AG09309 (cell line): ENCODE measurements around the gene PAX2.

Source experiments
- DNase-seq: peaks from one replicate; pipeline ENCODE4 v3.0.0-alpha.2; 2010; ENCODE audit warnings: low read depth
- H3K4me3 ChIP-seq: 2 replicates; pipeline ENCODE4 v1.5.1; 2011; ENCODE audit warnings: mild to moderate bottlenecking, low read depth, low read length, moderate library complexity; ENCODE audit not compliant: control insufficient read depth
- TF ChIP-seq, protein P1 (sequence below): IDR thresholded peaks from 2 replicates; pipeline ENCODE4 v1.5.1; 2011; ENCODE audit warnings: mild to moderate bottlenecking, low read depth, low read length, inconsistent platforms; ENCODE audit not compliant: insufficient read depth, control insufficient read depth; ENCODE audit errors: missing control alignments

PAX2 gene

DNA sequence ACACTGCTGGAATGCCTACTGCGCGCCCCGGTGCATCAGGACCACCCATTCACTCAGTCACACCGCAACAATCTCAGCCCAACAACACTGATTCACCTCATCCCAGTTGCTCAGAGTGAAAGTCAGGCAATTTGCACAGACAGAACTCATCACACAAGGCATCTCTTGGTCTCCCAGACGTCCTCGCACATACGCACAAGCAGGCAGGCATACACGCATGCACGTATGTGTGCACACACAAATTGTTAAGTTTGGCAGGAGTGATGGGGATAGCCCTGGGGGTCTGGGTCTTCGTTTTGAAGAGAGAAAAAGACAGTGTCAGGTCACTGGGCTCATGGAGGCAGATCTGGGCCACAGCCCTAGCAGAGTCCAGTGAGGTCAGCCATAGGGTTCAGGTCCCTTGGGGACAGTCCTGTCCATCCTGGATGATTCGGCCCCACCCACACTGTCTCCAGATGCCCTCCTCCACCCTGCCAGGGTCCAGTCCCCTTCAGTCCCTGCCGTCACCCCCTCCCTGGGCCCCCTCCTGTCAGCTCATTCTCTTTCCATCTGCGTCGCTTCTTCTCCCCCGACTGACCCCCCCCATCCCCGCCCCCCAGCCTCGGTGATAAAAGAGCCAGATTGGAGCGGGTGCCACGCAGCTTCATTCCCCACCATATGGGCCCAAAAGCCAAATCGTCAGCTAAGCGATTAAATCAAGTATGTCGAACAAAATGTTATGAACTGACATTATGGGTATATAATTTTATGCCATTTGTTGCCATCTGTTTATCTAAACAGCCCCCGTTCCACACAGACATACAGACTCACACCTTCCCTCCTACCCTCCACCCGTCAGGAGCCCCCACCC lies 118.9 kb downstream of the PAX2 start:
- no peak for DNase-seq
- TF ChIP-seq, protein P1, sequence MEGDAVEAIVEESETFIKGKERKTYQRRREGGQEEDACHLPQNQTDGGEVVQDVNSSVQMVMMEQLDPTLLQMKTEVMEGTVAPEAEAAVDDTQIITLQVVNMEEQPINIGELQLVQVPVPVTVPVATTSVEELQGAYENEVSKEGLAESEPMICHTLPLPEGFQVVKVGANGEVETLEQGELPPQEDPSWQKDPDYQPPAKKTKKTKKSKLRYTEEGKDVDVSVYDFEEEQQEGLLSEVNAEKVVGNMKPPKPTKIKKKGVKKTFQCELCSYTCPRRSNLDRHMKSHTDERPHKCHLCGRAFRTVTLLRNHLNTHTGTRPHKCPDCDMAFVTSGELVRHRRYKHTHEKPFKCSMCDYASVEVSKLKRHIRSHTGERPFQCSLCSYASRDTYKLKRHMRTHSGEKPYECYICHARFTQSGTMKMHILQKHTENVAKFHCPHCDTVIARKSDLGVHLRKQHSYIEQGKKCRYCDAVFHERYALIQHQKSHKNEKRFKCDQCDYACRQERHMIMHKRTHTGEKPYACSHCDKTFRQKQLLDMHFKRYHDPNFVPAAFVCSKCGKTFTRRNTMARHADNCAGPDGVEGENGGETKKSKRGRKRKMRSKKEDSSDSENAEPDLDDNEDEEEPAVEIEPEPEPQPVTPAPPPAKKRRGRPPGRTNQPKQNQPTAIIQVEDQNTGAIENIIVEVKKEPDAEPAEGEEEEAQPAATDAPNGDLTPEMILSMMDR = no peak
- no peak overlapping the region for H3K4me3 ChIP-seq

DNA sequence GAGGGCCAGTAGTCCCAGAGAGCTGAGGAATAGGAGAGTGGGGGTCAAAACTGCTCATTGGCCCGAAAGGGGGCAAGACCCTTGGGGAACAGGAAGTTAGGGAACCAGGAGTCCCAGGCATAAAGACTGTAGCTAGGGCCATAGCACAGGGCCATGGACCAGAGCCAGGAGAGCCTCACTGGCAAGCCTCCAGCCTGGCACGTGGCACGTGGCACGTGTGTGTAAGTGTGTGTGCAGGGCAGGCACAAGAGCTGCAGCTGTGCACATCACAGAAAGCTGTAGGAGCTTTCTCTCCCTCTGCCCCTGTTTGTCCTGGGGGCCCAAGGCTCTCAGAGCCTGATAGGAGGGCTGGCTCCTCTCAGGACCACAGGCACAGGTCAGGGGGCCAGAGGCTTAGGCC lies 119.6 kb downstream of the PAX2 start:
- H3K4me3 ChIP-seq = no peak overlapping the region
- TF ChIP-seq, protein P1 = no peak
- no peak for DNase-seq

DNA sequence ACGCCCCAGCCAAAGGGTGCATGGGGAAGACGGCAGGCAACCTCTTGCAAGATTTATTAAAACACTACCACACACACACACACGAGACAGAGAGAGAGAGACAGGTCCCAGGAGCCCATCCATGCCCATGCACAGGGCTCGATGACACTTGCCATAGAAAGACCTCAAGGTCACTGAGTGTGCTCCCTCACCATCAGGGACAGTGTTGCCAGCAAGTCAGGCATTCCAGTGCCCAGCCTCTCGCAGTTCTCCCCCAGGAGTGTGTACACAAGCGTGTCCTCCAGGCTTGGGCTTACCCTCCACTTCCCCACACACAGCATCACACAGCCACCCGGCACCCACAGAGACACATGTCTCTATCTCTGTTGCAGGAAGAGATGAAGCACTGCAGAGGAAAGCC lies 120.6 kb downstream of the PAX2 start:
- DNase-seq = no peak
- H3K4me3 ChIP-seq = no peak overlapping the region
- TF ChIP-seq, protein P1 = no peak

DNA sequence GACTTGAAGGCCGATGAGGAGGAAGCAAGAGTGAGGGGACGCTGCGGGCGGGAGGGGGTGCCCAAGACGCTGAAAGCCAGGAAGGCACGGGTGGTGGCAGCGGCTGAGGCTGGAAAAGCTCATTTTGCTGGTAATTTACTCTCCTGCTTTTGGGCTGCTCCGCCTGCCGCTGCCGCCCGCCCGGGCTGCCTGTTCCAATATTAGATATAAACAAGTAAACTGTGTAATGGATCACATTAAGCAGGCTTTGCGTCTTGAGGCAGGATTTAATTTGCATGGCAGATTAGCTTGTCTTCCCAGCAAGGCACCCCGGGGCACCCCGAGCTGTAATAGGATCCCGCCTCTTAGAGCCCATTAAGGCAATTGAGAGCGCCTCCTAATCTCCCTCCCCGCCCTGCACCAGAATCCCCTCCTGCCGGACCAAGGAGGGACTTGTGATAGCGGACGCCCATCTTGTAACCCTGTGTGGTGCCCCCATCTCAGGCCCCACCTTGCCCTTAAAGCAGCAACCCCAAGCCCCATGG lies 121.3 kb downstream of the PAX2 start:
- DNase-seq = no peak
- TF ChIP-seq, protein P1 = no peak
- H3K4me3 ChIP-seq = no peak overlapping the region

DNA sequence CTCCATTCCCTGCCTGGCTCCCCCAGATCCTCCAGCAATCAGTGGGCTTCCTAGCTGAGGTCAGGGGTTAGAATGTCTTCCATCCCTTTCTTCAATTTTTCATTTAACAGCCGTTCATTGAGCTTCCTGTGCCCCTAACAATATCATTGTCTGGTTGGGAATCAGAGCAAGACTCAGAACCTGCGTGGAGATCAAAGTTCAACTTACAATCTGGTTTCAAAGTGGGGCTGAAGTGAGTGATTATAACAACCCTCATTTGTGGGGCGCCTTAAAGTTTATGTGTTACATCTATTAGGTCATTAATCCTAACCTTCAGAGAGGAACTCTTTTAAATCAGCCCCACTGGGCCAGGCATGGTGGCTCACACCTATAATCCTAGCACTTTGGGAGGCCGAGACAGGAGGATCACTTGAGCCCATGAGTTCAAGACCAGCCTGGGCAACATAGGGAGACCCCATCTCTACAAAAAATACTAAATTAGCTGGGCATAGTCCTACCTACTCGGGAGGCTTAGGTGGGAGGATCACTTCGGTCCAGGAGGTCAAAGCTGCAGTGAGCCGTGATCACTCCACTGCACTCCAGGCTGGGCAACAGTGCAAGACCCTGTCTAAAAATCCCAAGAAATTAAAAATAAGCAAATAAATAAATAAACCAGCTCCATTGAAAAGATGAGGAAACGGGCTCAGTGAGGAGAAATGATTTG lies 122.0 kb downstream of the PAX2 start:
- no peak overlapping the region for H3K4me3 ChIP-seq
- DNase-seq = no peak
- TF ChIP-seq, protein P1 = no peak

DNA sequence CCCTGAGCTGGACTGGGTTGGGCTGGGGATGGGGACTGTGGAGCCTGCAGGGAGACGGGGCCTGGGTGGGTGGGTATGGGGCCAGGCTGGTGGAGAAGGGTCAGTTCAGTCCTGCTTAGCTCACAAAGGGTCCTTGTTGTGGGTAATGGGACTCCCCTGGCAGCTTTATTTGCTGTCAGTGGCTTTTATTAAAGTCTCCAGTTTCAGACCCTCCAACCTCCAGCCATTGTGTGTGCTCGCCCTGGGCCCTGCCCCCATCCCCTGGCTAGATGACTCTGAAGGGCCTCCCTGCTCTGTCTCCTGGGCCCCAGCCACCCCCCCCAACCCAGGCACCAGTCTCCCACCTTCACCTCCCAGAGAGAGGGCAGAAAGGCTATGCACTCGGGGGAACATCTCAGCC lies 123.0 kb downstream of the PAX2 start:
- TF ChIP-seq, protein P1 = no peak
- no peak overlapping the region for H3K4me3 ChIP-seq
- DNase-seq = no peak
